PC-3 (cell line): Measurements from ENCODE around the gene SPESP1. TPM values are rescaled to one million over a fixed set of nuclear protein-coding genes. Genes with fewer than 3 reads are reported as not detected.

ENCODE experiments used
- ATAC-seq: fragments of 200-7000 bp; cut with Tn5 transposase; 2 replicates; pipeline ENCODE4 v1.9.1; 2020; ENCODE audit warnings: mild to moderate bottlenecking, moderate library complexity
- BruUV-seq: library from RNA; stranded (reverse); fragments of 400-500 nt; replicated peaks from 2 replicates; lab custom pipeline; 2021; lab: Mats Ljungman, UMichigan
- CTCF ChIA-PET: fragments of 300-600 bp; sonication (Branson Sonifier 250); formaldehyde crosslinking; loops from one replicate; lab custom pipeline; 2022; ENCODE audit warnings: antibody characterized with exemption; lab: Charles Lee
- POLR2A ChIA-PET: fragments of 300-600 bp; sonication (Branson Sonifier 250); formaldehyde crosslinking; loops from one replicate; lab custom pipeline; 2022; ENCODE audit warnings: antibody characterized with exemption; ENCODE audit not compliant: unreplicated experiment; lab: Charles Lee
- DNase-seq: peaks from one replicate; pipeline ENCODE4 v3.0.0-alpha.2; 2015
- H2AFZ ChIP-seq: fragments of 300-600 bp; sonication (generic); 2 replicates; pipeline ENCODE4 v1.6.0; 2016; ENCODE audit warnings: antibody characterized with exemption, low read length
- H3F3A ChIP-seq: fragments of 300-600 bp; sonication (generic); one replicate; pipeline ENCODE4 v1.6.0; 2017; ENCODE audit warnings: antibody characterized with exemption, low read length, control low read depth, mild to moderate bottlenecking; ENCODE audit not compliant: unreplicated experiment
- H3K27ac ChIP-seq: fragments of 300-600 bp; sonication (generic); 2 replicates; pipeline ENCODE4 v1.5.1; 2016; ENCODE audit warnings: mild to moderate bottlenecking, low read length
- H3K27me3 ChIP-seq: fragments of 300-600 bp; sonication (generic); 2 replicates; pipeline ENCODE4 v1.6.1; 2016; ENCODE audit warnings: low read length, mixed read lengths
- H3K36me3 ChIP-seq: fragments of 300-600 bp; sonication (generic); 2 replicates; pipeline ENCODE4 v1.6.1; 2016; ENCODE audit warnings: low read depth, mixed run types, low read length, mixed read lengths
- H3K4me1 ChIP-seq: fragments of 300-600 bp; sonication (generic); 2 replicates; pipeline ENCODE4 v1.5.1; 2016; ENCODE audit warnings: low read length; ENCODE audit not compliant: insufficient read depth
- H3K4me2 ChIP-seq: fragments of 300-600 bp; sonication (generic); 2 replicates; pipeline ENCODE4 v1.6.0; 2016; ENCODE audit warnings: low read length
- H3K4me3 ChIP-seq: fragments of 300-600 bp; sonication (generic); 2 replicates; pipeline ENCODE4 v1.5.1; 2016; ENCODE audit warnings: mild to moderate bottlenecking, low read length, mixed read lengths
- H3K79me2 ChIP-seq: fragments of 300-600 bp; sonication (generic); 2 replicates; pipeline ENCODE4 v1.6.1; 2017; ENCODE audit warnings: low read length, mixed read lengths
- H3K9ac ChIP-seq: fragments of 300-600 bp; sonication (generic); 2 replicates; pipeline ENCODE4 v1.6.0; 2016; ENCODE audit warnings: mild to moderate bottlenecking, low read length
- H3K9me2 ChIP-seq: fragments of 300-600 bp; sonication (generic); replicated peaks from 2 replicates; pipeline ENCODE4 v1.6.1; 2016; ENCODE audit warnings: mixed run types, low read length, mixed read lengths
- H3K9me3 ChIP-seq: fragments of 300-600 bp; sonication (generic); 2 replicates; pipeline ENCODE4 v1.6.1; 2016; ENCODE audit warnings: low read length, mixed read lengths
- H4K20me1 ChIP-seq: fragments of 300-600 bp; sonication (generic); 2 replicates; pipeline ENCODE4 v1.6.1; 2016; ENCODE audit warnings: low read length, mixed read lengths
- CTCF ChIP-seq: fragments of 300-600 bp; sonication (generic); conservative IDR thresholded peaks from 2 replicates; pipeline ENCODE4 v1.5.1; 2017; ENCODE audit warnings: antibody characterized with exemption, low read depth, mild to moderate bottlenecking, low read length
- EZH2 ChIP-seq: fragments of 300-600 bp; sonication (generic); IDR thresholded peaks from one replicate; pipeline ENCODE4 v1.6.1; 2017; ENCODE audit warnings: antibody characterized with exemption, mild to moderate bottlenecking, low read length; ENCODE audit not compliant: unreplicated experiment
- EZH2phosphoT487 ChIP-seq: fragments of 300-600 bp; sonication (generic); IDR thresholded peaks from 2 replicates; pipeline ENCODE4 v1.6.1; 2018; ENCODE audit warnings: mild to moderate bottlenecking, antibody characterized with exemption, low read length, borderline replicate concordance
- intact Hi-C: fragments of 100-400 bp; cut with micrococcal nuclease; formaldehyde crosslinking; loops from 2 replicates; pipeline ENCODE4 v1.9.0; 2023
- total RNA-seq: library from RNA; depleted of rRNA; stranded (reverse); fragments of >200 nt; gene quantifications from 2 replicates; pipeline ENCODE4 v1.2.3, GENCODE V29; 2014

SPESP1 gene
- total RNA-seq, 1 experiment from 2014 or later, result not detected

- Histone ChIP-seq H3K4me1 (no peaks in the 10 kb centered on the region), H3K4me2 (no peak overlapping the region), H3K9me2 (no peaks in the 10 kb centered on the region), H2AFZ (no peak overlapping the region), H3K9ac (no peak overlapping the region), H3K4me3 (no peak overlapping the region), H3K27me3 (peaks cover 6% of the 10 kb centered on the region; the same call in 1 of the 2 replicates), H3K9me3 (no peaks in the 10 kb centered on the region), H3K79me2 (no peaks in the 10 kb centered on the region), H3K36me3 (no peaks in the 10 kb centered on the region), H3K27ac (no peak overlapping the region), H4K20me1 (no peaks in the 10 kb centered on the region), H3F3A (no peaks in the 10 kb centered on the region)
- BruUV-seq, result no TSS peak
- ATAC-seq (no peak), DNase-seq (no peak)
- TF ChIP-seq CTCF (no peak), EZH2phosphoT487 (no peak), EZH2 (no peak)
- ChIA-PET POLR2A (no interaction called here), CTCF (no interaction called here)
- intact Hi-C loops, result no loop called here
Observed at GRCh38 chr15:68907396-68907923, 22.9 kb upstream of the SPESP1 start.

GRCh38 chr15:68909601-68910100 is 20.7 kb upstream of the SPESP1 start:
- no peak for DNase-seq
- H3K36me3 ChIP-seq, result no peaks in the 10 kb centered on the region
- intact Hi-C loops, result no loop called here
- H3K79me2 ChIP-seq, result no peaks in the 10 kb centered on the region
- no peak overlapping the region for H3K4me3 ChIP-seq
- no peak overlapping the region for H3K9ac ChIP-seq
- no peaks in the 10 kb centered on the region for H3F3A ChIP-seq
- H4K20me1 ChIP-seq, result no peaks in the 10 kb centered on the region
- no peaks in the 10 kb centered on the region for H3K9me2 ChIP-seq
- peaks cover 4% of the 10 kb centered on the region; the same call in 1 of the 2 replicates for H3K27me3 ChIP-seq
- H3K9me3 ChIP-seq, result no peaks in the 10 kb centered on the region
- CTCF ChIA-PET, result no interaction called here
- no peak overlapping the region for H3K27ac ChIP-seq
- no peak for ATAC-seq
- POLR2A ChIA-PET, result no interaction called here
- no peaks in the 10 kb centered on the region for H3K4me1 ChIP-seq
- TF ChIP-seq CTCF (no peak), EZH2 (no peak), EZH2phosphoT487 (no peak)
- H2AFZ ChIP-seq, result no peak overlapping the region
- no peak overlapping the region for H3K4me2 ChIP-seq
- no TSS peak for BruUV-seq

GRCh38 chr15:68910341-68910740 is 20.0 kb upstream of the SPESP1 start:
- H3K36me3 ChIP-seq, result no peaks in the 10 kb centered on the region
- H3K9me2 ChIP-seq, result no peaks in the 10 kb centered on the region
- no peaks in the 10 kb centered on the region for H3F3A ChIP-seq
- H3K4me1 ChIP-seq, result no peaks in the 10 kb centered on the region
- DNase-seq, result no peak
- H3K27ac ChIP-seq, result no peak overlapping the region
- POLR2A ChIA-PET, result no interaction called here
- peaks cover 4% of the 10 kb centered on the region; the same call in 1 of the 2 replicates for H3K27me3 ChIP-seq
- no peaks in the 10 kb centered on the region for H3K9me3 ChIP-seq
- H3K4me3 ChIP-seq, result no peak overlapping the region
- no peak overlapping the region for H3K9ac ChIP-seq
- CTCF ChIA-PET, result no interaction called here
- H3K79me2 ChIP-seq, result no peaks in the 10 kb centered on the region
- no TSS peak for BruUV-seq
- H2AFZ ChIP-seq, result no peak overlapping the region
- no peaks in the 10 kb centered on the region for H4K20me1 ChIP-seq
- ATAC-seq, result no peak
- H3K4me2 ChIP-seq, result no peak overlapping the region
- TF ChIP-seq CTCF (no peak), EZH2phosphoT487 (no peak), EZH2 (no peak)
- intact Hi-C loops, result no loop called here
